MCF 10A (cell line): ENCODE results near the gene NPPA. TPM values are rescaled to one million over a fixed set of nuclear protein-coding genes. Genes with fewer than 3 reads are reported as not detected.
A peak's percentile ranks its signal among the peaks of the same experiment; 100 is the strongest.
"Not testable (repeated sequence)": the region's sequence is repeated elsewhere in the genome, so short reads cannot be mapped to it uniquely, and the experiment has no call there.

Experiments used
- Bru-seq: library from RNA; stranded (reverse); fragments of 400-500 nt; gene quantifications from one replicate; lab custom pipeline; 2021; lab: Mats Ljungman, UMichigan
- BruChase-seq, 2 experiments: library from RNA; stranded (reverse); fragments of 400-500 nt; gene quantifications; one replicate each; lab custom pipeline; 2021; lab: Mats Ljungman, UMichigan
- BruUV-seq: library from RNA; stranded (reverse); fragments of 400-500 nt; replicated peaks from 2 replicates; lab custom pipeline; 2021; lab: Mats Ljungman, UMichigan
- CTCF ChIA-PET: fragments of 300-600 bp; sonication (Branson Sonifier 250); formaldehyde crosslinking; extraction: SDS; loops from one replicate; lab custom pipeline; 2021; ENCODE audit warnings: antibody characterized with exemption, inconsistent platforms; lab: Yijun Ruan, JAX
- POLR2A ChIA-PET: fragments of 300-600, 350-650 bp; sonication (Branson Sonifier 250); formaldehyde crosslinking; extraction: SDS; loops from one replicate; lab custom pipeline; 2020; ENCODE audit warnings: antibody characterized with exemption, inconsistent platforms; lab: Yijun Ruan, JAX
- DNase-seq: peaks from one replicate; pipeline ENCODE4 v3.0.0-alpha.2; 2018; ENCODE audit not compliant: unreplicated experiment
- H3K27ac Mint-ChIP-seq: one replicate; pipeline ENCODE4 v1.8.0; 2022; ENCODE audit warnings: mild to moderate bottlenecking, low read depth, mixed read lengths; ENCODE audit not compliant: unreplicated experiment
- H3K27me3 Mint-ChIP-seq: one replicate; pipeline ENCODE4 v1.8.0; 2022; ENCODE audit warnings: mixed read lengths; ENCODE audit not compliant: insufficient read depth, unreplicated experiment
- H3K36me3 Mint-ChIP-seq: one replicate; pipeline ENCODE4 v1.8.0; 2022; ENCODE audit warnings: mild to moderate bottlenecking, moderate library complexity, mixed read lengths; ENCODE audit not compliant: insufficient read depth, unreplicated experiment
- H3K4me1 Mint-ChIP-seq: one replicate; pipeline ENCODE4 v1.8.0; 2022; ENCODE audit warnings: mixed read lengths; ENCODE audit not compliant: insufficient read depth, unreplicated experiment
- H3K4me3 Mint-ChIP-seq: one replicate; pipeline ENCODE4 v1.8.0; 2022; ENCODE audit warnings: mild to moderate bottlenecking, moderate library complexity, mixed read lengths; ENCODE audit not compliant: unreplicated experiment
- H3K9me3 Mint-ChIP-seq: one replicate; pipeline ENCODE4 v1.8.0; 2022; ENCODE audit warnings: mixed read lengths; ENCODE audit not compliant: unreplicated experiment
- intact Hi-C: fragments of 100-400 bp; cut with micrococcal nuclease; formaldehyde crosslinking; loops from 2 replicates; pipeline ENCODE4 v1.14.1; 2022
- long read RNA-seq: library from polyadenylated mRNA; stranded (forward); transcript quantifications from one replicate; pipeline ENCODE4 v2.0.0, GENCODE V29; 2022
- total RNA-seq: library from RNA; stranded (reverse); gene quantifications from 2 replicates; pipeline ENCODE4 v1.2.3, GENCODE V29; 2022
- TF ChIP-seq, protein P1 (sequence below): fragments of 200-600 bp; IDR thresholded peaks from one replicate; pipeline ENCODE4 v1.8.0; 2022; ENCODE audit warnings: antibody characterized with exemption, mild to moderate bottlenecking; ENCODE audit not compliant: unreplicated experiment

NPPA gene
- total RNA-seq = not detected in 2 replicates
- not detected for Bru-seq, nascent RNA
- not detected for BruChase-seq, experiment 1, labeled RNA remaining after a 6-hour chase
- not detected for BruChase-seq, experiment 2, labeled RNA remaining after a 2-hour chase
- long read RNA-seq = 0 reads

DNA sequence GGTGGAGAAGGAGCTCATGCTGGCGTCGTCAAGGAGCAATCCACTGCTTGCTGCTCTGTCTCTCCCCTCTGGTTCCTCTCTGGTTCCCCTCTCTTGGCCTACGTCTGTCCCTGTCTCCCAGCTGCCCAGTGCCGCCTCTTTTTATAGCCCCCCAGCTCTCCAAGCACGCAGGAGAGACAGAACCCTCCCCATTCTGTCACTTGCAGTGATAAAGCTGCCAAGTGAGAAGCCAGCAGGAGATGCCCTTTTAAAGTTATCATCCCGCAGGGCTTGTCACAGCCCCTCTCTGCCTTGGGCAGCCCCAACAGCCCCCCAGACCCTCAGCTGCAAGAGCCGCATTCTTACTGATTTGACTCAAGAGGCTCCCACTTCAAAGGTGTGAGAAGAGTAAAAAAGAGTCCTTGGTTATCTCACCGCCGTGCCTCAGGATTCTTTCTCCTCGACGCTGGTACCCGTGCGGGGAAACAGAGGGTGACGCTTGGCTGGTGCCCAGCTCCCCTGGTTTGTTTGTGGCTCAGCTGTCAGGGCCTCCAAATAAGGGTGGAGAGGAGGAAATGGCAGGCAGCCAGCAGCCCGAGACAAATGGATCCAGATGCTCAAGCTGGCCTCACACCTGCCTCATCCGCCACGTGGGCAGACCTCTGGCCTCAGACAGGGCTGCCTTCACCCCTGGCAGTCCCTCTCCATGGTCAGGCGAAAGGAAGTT is at the start of gene NPPA:
Gene NPPA, minus strand, starts transcription at position 117 of the 706 bp plus-strand sequence. Its CDS starts 99 bp downstream, at position 18.
- H3K4me1 Mint-ChIP-seq = no peaks in the 10 kb centered on the region
- no peaks in the 10 kb centered on the region for H3K9me3 Mint-ChIP-seq
- TF ChIP-seq, protein P1, sequence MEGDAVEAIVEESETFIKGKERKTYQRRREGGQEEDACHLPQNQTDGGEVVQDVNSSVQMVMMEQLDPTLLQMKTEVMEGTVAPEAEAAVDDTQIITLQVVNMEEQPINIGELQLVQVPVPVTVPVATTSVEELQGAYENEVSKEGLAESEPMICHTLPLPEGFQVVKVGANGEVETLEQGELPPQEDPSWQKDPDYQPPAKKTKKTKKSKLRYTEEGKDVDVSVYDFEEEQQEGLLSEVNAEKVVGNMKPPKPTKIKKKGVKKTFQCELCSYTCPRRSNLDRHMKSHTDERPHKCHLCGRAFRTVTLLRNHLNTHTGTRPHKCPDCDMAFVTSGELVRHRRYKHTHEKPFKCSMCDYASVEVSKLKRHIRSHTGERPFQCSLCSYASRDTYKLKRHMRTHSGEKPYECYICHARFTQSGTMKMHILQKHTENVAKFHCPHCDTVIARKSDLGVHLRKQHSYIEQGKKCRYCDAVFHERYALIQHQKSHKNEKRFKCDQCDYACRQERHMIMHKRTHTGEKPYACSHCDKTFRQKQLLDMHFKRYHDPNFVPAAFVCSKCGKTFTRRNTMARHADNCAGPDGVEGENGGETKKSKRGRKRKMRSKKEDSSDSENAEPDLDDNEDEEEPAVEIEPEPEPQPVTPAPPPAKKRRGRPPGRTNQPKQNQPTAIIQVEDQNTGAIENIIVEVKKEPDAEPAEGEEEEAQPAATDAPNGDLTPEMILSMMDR = no peak
- H3K4me3 Mint-ChIP-seq = no peak within 1 kb of the TSS
- DNase-seq = no peak
- peaks cover 32% of the 10 kb centered on the region for H3K36me3 Mint-ChIP-seq
- peaks cover 10% of the 10 kb centered on the region for H3K27me3 Mint-ChIP-seq
- POLR2A ChIA-PET = interaction anchor here (0.6 to 1.1 kb wide), 2 partner anchors 50 to 60 kb away, joined by 4 read pairs; no protein-coding TSS in a partner anchor
- intact Hi-C loops = no loop called here
- BruUV-seq = no TSS peak
- H3K27ac Mint-ChIP-seq = no peak within 1 kb of the TSS
- CTCF ChIA-PET = interaction anchor here (0.5 to 2.2 kb wide), 7 partner anchors 10 to 381 kb away, joined by 3 to 7 read pairs (median 3); no protein-coding TSS in a partner anchor

- not testable (repeated sequence) for H3K9me3 Mint-ChIP-seq, H3K4me3 Mint-ChIP-seq, H3K27me3 Mint-ChIP-seq, H3K4me1 Mint-ChIP-seq, BruUV-seq, H3K27ac Mint-ChIP-seq, H3K36me3 Mint-ChIP-seq, DNase-seq
- ChIA-PET POLR2A (interaction anchor here (2.9 kb wide), 1 partner anchor 13 kb away, joined by 15 read pairs; no protein-coding TSS in a partner anchor), CTCF (interaction anchor here (0.6 to 2.3 kb wide), 10 partner anchors 12 to 849 kb away, joined by 3 to 7 read pairs (median 4); partner anchors contain the start of genes CLCN6 and MTHFR)
- intact Hi-C loops = loop anchor here (1.0 kb wide), 1 partner anchor 56 kb away; no protein-coding TSS in a partner anchor
Observed at GRCh38 chr1:11894501-11894900, 46.9 kb upstream of the NPPA start.

DNA sequence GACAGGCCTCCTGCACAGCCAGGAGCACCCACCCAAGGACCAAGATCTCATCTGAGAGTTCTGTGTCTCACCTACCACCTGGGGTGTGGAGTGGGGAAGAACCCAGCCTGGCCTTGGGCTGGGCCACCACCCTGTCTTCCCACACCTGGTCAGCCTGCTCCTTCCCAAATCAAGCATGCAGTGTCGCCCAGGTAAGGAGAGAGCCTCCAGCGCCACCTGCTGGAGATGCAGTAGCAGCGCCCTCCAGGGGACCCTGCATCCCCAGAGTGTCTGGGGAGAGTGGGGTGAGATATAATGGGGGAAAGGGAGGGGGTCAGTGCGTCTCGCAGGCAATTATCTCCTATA is 46.3 kb upstream of the NPPA start:
- H3K36me3 Mint-ChIP-seq = peaks cover 6% of the 10 kb centered on the region
- H3K27ac Mint-ChIP-seq = no peak overlapping the region
- intact Hi-C loops = loop anchor here (1.0 kb wide), 1 partner anchor 56 kb away; no protein-coding TSS in a partner anchor
- DNase-seq = peak; percentile 63
- POLR2A ChIA-PET = interaction anchor here (2.9 kb wide), 1 partner anchor 14 kb away, joined by 15 read pairs; no protein-coding TSS in a partner anchor
- no peaks in the 10 kb centered on the region for H3K4me1 Mint-ChIP-seq
- peaks cover 3% of the 10 kb centered on the region for H3K27me3 Mint-ChIP-seq
- no TSS peak for BruUV-seq
- H3K4me3 Mint-ChIP-seq = no peak overlapping the region
- no peaks in the 10 kb centered on the region for H3K9me3 Mint-ChIP-seq
- CTCF ChIA-PET = interaction anchor here (0.6 to 2.3 kb wide), 14 partner anchors 11 to 1450 kb away, joined by 3 to 37 read pairs (median 4); no protein-coding TSS in a partner anchor
- TF ChIP-seq, protein P1 = peak; percentile 87

DNA sequence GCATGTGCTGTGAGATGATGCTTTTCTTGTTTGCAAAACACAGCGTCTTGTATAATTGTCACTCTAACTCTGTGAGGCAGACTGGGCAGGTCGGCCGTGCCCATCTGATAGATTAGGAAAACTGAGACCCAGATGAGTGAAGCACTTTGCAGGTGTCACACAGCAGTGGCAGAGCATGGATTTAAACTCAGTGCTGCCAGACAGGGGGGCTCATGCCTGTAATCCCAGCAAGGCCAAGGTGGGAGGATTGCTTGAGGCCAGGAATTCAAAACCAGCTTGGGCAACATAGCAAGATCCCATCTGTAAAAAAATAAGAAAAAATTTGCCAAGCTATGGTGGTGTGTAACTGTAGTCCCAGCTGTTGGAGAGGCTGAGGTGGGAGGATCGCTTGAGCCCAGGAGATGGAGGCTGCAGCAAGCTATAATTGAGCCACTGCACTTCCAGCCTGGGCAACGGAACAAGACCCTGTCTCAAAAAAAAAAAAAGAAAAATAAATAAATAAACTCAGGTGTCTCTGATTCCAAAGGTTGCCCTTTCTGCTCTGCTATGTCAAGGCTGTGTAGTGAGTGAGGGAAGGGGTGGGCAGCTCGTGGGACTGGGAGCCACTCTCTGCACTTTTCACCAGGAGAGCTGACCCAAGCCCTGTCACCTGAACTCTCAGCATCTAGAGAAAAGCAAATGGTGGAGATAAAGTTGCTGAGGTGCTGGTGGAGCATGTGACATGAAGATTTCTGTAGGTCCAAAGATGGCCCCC is 44.0 kb upstream of the NPPA start:
- TF ChIP-seq, protein P1 = no peak
- Mint-ChIP-seq H3K9me3 (no peaks in the 10 kb centered on the region), H3K36me3 (peaks cover 6% of the 10 kb centered on the region), H3K27me3 (no peaks in the 10 kb centered on the region), H3K4me1 (no peaks in the 10 kb centered on the region), H3K27ac (no peak overlapping the region), H3K4me3 (no peak overlapping the region)
- intact Hi-C loops = no loop called here
- no peak for DNase-seq
- ChIA-PET POLR2A (interaction anchor here (2.9 kb wide), 1 partner anchor 16 kb away, joined by 15 read pairs; no protein-coding TSS in a partner anchor), CTCF (interaction anchor here (0.6 to 2.3 kb wide), 7 partner anchors 19 to 650 kb away, joined by 3 to 37 read pairs (median 3); no protein-coding TSS in a partner anchor)
- BruUV-seq = no TSS peak
